Thyroid gland (tissue), 4 donors: ENCODE results near the gene EID2. TPM values are rescaled to one million over a fixed set of nuclear protein-coding genes. Genes with fewer than 3 reads are reported as not detected.
A peak's percentile ranks its signal among the peaks of the same experiment; 100 is the strongest.

Experiments used
- DNase-seq, 2 donors: peaks; one replicate each; pipeline ENCODE4 v3.0.0-alpha.2; 2019
- H3K27ac ChIP-seq, 3 donors: fragments of 200-600 bp; sonication (generic); 1 replicate in 2 of 3; 2 replicates in 1 of 3; pipeline ENCODE4 v1.5.1; 2016 to 2019; ENCODE audit warnings: mild to moderate bottlenecking in 1 of 3, moderate library complexity in 1 of 3
- H3K27me3 ChIP-seq: fragments of 200-600 bp; sonication (generic); one replicate; pipeline ENCODE4 v1.5.1; 2019
- H3K36me3 ChIP-seq, 2 donors: fragments of 200-600 bp; sonication (generic); one replicate each; pipeline ENCODE4 v1.5.1; 2016 to 2019
- H3K4me1 ChIP-seq, 2 donors: fragments of 200-600 bp; sonication (generic); one replicate each; pipeline ENCODE4 v1.5.1; 2017 to 2019
- H3K4me3 ChIP-seq, 3 donors: fragments of 200-600 bp; sonication (generic); replicated peaks in 1 of 3; 1 replicate in 2 of 3; 2 replicates in 1 of 3; pipeline ENCODE4 v1.5.1; 2016; ENCODE audit warnings: mild to moderate bottlenecking in 1 of 3
- H3K9me3 ChIP-seq: fragments of 200-600 bp; sonication (generic); one replicate; pipeline ENCODE4 v1.5.1; 2017
- POLR2A ChIP-seq, 2 donors: fragments of 450-650 bp; IDR thresholded peaks; one replicate each; pipeline ENCODE4 v1.6.1; 2017; ENCODE audit warnings: antibody characterized with exemption in 2 of 2, mild to moderate bottlenecking in 2 of 2, moderate library complexity in 1 of 2
- WGBS, 2 donors: methylation state at CpG; one replicate each; pipeline ENCODE4 v1.1.5; 2017; 5-methylcytosine and 5-hydroxymethylcytosine counted together
- intact Hi-C: fragments of 100-400 bp; cut with DNase I; formaldehyde crosslinking; loops from one replicate; pipeline ENCODE4 v1.15.1; 2023
- total RNA-seq, 4 donors: library from RNA; depleted of rRNA; stranded (reverse); fragments of >200 nt; gene quantifications; one replicate each; pipeline ENCODE4 v1.2.3, GENCODE V29; 2016
- TF ChIP-seq, protein P1 (sequence below), 6 experiments: fragments of 200-600 bp in 3 of 6; fragments of 450-650 bp in 3 of 6; sonication (generic) in 3 of 6; IDR thresholded peaks; one replicate each; pipeline ENCODE4 v1.5.1; 2016 to 2019; ENCODE audit warnings: antibody characterized with exemption in 6 of 6, mild to moderate bottlenecking in 2 of 6, inconsistent platforms in 1 of 6, moderate library complexity in 1 of 6

EID2 gene, protein sequence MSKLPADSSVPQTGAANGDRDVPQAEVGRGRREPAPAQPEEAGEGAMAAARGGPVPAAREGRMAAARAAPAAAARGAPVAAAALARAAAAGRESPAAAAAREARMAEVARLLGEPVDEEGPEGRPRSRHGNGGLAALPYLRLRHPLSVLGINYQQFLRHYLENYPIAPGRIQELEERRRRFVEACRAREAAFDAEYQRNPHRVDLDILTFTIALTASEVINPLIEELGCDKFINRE
- 10 to 100 TPM; 15.3 to 24.4 (median 19.8) TPM for total RNA-seq

DNA sequence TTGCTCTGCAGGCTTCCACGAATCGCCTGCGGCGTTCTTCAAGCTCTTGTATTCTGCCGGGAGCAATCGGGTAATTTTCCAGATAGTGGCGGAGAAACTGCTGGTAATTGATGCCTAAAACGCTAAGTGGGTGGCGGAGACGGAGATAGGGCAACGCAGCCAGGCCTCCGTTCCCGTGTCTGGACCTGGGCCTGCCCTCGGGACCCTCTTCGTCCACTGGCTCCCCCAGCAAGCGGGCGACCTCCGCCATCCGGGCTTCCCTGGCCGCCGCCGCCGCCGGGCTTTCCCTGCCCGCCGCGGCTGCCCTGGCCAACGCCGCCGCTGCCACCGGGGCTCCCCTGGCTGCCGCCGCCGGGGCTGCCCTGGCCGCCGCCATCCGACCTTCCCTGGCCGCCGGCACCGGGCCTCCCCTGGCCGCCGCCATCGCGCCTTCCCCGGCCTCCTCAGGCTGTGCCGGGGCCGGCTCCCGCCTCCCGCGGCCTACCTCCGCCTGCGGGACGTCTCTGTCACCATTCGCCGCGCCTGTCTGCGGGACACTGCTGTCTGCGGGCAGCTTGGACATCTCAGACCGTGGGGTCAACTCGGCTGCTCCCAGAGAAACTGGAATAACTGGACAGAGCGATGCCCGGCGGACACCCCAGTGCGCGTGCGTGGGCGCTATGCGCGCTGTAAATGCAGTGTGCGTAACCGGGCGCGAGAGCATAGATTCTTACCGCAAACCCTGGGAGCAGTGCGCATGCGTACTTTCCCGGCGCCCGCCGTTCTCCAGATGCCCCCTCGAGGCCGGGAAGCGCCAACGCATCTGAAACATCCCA is at the start of gene EID2:
TSS of gene EID2 (minus strand) at position 644 of the 815 bp plus-strand sequence. CDS start at position 562, 82 bp downstream.
- intact Hi-C loops, result loop anchor here (5.0 to 10.0 kb wide), 2 partner anchors 42 to 95 kb away; partner anchors contain the start of genes DLL3 and SUPT5H
- H3K4me1 ChIP-seq, result peaks cover 9 to 12% of the 10 kb centered on the region in 2 donors
- H3K27me3 ChIP-seq, result no peaks in the 10 kb centered on the region
- DNase-seq, result peak; percentile 95 to 96
- peak within 1 kb of the TSS; percentile 23 to 87 (median 47) for H3K4me3 ChIP-seq
- WGBS, 2 donors, result 0 to 1% methylated on average over 15 to 26 of the region's 84 CpGs
- no peaks in the 10 kb centered on the region for H3K9me3 ChIP-seq
- TF ChIP-seq POLR2A (IDR thresholded peaks at IDR 0.05), result peak; percentile 49 to 94
- TF ChIP-seq, protein P1, sequence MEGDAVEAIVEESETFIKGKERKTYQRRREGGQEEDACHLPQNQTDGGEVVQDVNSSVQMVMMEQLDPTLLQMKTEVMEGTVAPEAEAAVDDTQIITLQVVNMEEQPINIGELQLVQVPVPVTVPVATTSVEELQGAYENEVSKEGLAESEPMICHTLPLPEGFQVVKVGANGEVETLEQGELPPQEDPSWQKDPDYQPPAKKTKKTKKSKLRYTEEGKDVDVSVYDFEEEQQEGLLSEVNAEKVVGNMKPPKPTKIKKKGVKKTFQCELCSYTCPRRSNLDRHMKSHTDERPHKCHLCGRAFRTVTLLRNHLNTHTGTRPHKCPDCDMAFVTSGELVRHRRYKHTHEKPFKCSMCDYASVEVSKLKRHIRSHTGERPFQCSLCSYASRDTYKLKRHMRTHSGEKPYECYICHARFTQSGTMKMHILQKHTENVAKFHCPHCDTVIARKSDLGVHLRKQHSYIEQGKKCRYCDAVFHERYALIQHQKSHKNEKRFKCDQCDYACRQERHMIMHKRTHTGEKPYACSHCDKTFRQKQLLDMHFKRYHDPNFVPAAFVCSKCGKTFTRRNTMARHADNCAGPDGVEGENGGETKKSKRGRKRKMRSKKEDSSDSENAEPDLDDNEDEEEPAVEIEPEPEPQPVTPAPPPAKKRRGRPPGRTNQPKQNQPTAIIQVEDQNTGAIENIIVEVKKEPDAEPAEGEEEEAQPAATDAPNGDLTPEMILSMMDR (IDR thresholded peaks at IDR 0.05), result peak; percentile 53 to 96 (median 82)
- H3K36me3 ChIP-seq, result no peaks in the 10 kb centered on the region
- H3K27ac ChIP-seq, result peak within 1 kb of the TSS; percentile 70 to 98 (median 88)

DNA sequence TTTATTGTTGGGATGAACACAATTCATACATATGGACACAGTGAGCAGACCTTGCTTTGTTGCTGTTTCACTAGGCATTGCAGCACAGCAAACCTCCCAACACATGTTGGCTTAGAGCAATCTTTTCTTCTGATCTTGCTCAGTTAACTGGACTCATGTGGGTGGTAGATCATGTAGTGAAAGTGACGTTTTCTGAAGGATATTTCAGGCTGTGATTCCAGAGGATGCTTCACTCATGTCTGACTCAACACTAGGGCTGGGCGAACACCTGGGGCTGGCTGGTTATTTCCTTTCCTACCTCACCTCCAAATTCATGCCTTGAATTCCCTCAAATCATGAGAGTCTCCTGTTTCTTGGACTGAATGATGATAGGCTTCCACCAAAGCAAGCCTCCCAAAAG is 48.1 kb upstream of the EID2 start:
- Histone ChIP-seq H3K27ac (no peak overlapping the region), H3K36me3 (no peaks in the 10 kb centered on the region), H3K4me1 (no peaks in the 10 kb centered on the region), H3K9me3 (no peaks in the 10 kb centered on the region), H3K4me3 (no peak overlapping the region), H3K27me3 (no peaks in the 10 kb centered on the region)
- no peak for DNase-seq
- TF ChIP-seq, protein P1 (IDR thresholded peaks at IDR 0.05), result no peak
- TF ChIP-seq POLR2A (IDR thresholded peaks at IDR 0.05), result no peak
- WGBS, 2 donors, result 27 to 32% methylated on average over 2 of the region's 2 CpGs
- intact Hi-C loops, result no loop called here

DNA sequence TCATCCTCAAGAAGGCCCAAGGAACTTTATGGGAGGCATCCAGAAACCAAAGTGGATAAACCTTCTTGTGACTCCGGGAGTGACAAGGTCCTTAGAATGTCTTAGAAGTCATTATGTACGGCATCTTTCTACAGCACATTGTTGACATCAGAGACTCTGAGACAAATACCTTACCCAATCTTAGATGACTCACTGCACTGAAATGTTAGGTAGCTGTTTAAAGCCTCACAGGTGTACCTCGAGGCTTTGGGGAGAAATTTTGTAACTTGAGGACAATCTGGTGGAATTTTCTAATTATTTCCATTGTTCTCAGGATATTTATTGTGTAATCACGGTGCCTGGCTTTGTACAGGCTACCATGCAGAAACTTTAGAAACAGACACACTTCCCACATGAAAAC is 47.5 kb upstream of the EID2 start:
- Histone ChIP-seq H3K4me1 (no peaks in the 10 kb centered on the region), H3K27me3 (no peaks in the 10 kb centered on the region), H3K27ac (no peak overlapping the region), H3K9me3 (no peaks in the 10 kb centered on the region), H3K36me3 (no peaks in the 10 kb centered on the region), H3K4me3 (no peak overlapping the region)
- 59 to 68% methylated on average over 4 of the region's 4 CpGs for WGBS, 2 donors
- intact Hi-C loops, result no loop called here
- no peak for TF ChIP-seq POLR2A (IDR thresholded peaks at IDR 0.05)
- TF ChIP-seq, protein P1 (IDR thresholded peaks at IDR 0.05), result no peak
- DNase-seq, result no peak

DNA sequence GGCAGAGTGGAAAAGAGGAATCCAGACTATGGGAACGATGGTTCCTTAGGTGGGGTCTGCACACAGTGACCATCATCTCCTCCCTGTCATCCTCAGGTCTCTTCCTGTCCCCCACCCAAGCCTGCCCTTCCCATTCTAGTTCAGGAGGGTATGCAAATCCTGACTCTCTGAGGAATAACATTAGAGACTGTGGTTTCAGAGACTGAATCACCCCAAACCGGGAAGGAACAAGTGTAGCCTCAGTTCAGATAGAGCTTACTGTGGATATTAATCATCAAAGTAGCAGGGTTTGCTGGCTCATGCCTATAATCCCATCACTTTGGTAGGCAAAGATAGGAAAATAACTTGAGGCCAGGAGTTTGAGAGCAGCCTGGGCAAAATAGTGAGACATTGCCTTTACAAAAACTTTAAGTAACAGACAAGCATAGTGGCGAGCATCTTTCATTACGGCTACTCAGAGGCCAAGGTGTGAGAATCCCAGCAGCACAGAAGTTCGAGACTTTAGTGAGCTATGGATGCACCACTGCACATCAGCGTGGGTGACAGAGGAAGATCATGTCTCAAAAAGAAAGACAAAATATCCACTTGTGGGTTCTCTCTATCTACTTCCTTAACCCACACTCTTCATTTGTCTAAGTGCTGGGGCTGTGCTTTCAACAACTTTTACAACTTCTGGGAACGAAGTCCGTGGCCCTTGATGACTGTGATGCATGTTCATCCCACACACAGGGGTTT is 43.1 kb upstream of the EID2 start:
- Histone ChIP-seq H3K27me3 (no peaks in the 10 kb centered on the region), H3K9me3 (no peaks in the 10 kb centered on the region), H3K4me1 (no peaks in the 10 kb centered on the region), H3K4me3 (no peak overlapping the region), H3K27ac (no peak overlapping the region), H3K36me3 (no peaks in the 10 kb centered on the region)
- intact Hi-C loops, result no loop called here
- DNase-seq, result no peak
- 67 to 71% methylated on average over 8 of the region's 8 CpGs for WGBS, 2 donors
- TF ChIP-seq, protein P1 (IDR thresholded peaks at IDR 0.05), result no peak
- no peak for TF ChIP-seq POLR2A (IDR thresholded peaks at IDR 0.05)
